GM12878 (cell line): Measurements from ENCODE around the gene TSKU.

ENCODE experiments used
- ATF3 ChIP-seq: IDR thresholded peaks from 2 replicates; pipeline ENCODE4 v1.6.1; 2011; ENCODE audit warnings: low read depth, mild to moderate bottlenecking, low read length, moderate library complexity, borderline replicate concordance; ENCODE audit errors: extremely low read depth
- CTCF ChIP-seq, 3 experiments: IDR thresholded peaks in 2 of 3; conservative IDR thresholded peaks in 1 of 3; 2 replicates each; pipeline ENCODE4 v1.5.1; 2011; ENCODE audit warnings: low read depth in 3 of 3, low read length in 3 of 3, mild to moderate bottlenecking in 3 of 3, control low read depth in 2 of 3, moderate library complexity in 2 of 3, inconsistent platforms in 1 of 3, mixed read lengths in 1 of 3; ENCODE audit not compliant: control insufficient read depth in 2 of 3, insufficient read depth in 1 of 3; ENCODE audit errors: extremely low read depth in 1 of 3
- EP300 ChIP-seq, 2 experiments: fragments of 150-350 bp in 1 of 2; IDR thresholded peaks; 2 replicates each; pipeline ENCODE4 v1.6.1; 2011 to 2012; ENCODE audit warnings: low read depth in 2 of 2, low read length in 2 of 2, borderline replicate concordance in 1 of 2, improper control_type of control experiment in 1 of 2, inconsistent platforms in 1 of 2; ENCODE audit not compliant: control insufficient read depth in 1 of 2
- FOS ChIP-seq: IDR thresholded peaks from 3 replicates; pipeline ENCODE4 v1.6.1; 2011; ENCODE audit warnings: borderline replicate concordance; ENCODE audit not compliant: insufficient read length; ENCODE audit errors: extremely low read depth
- POLR2A ChIP-seq: IDR thresholded peaks from 2 replicates; pipeline ENCODE4 v1.6.1; 2011; ENCODE audit warnings: low read depth, mild to moderate bottlenecking, low read length
- POLR2AphosphoS2 ChIP-seq: IDR thresholded peaks from 2 replicates; pipeline ENCODE4 v1.6.1; 2011; ENCODE audit warnings: low read depth, mild to moderate bottlenecking, low read length, improper control_type of control experiment, moderate library complexity
- POLR2AphosphoS5 ChIP-seq: IDR thresholded peaks from 2 replicates; pipeline ENCODE4 v1.6.1; 2011; ENCODE audit warnings: mild to moderate bottlenecking, low read length, inconsistent platforms
- RCOR1 ChIP-seq: conservative IDR thresholded peaks from 2 replicates; pipeline ENCODE4 v1.6.1; 2012; ENCODE audit warnings: low read depth, low read length, improper control_type of control experiment
- SMAD1 ChIP-seq: fragments of 450-650 bp; IDR thresholded peaks from 2 replicates; pipeline ENCODE4 v1.6.1; 2018; ENCODE audit warnings: mild to moderate bottlenecking, low read depth; ENCODE audit not compliant: partially characterized antibody
- YBX1 ChIP-seq: fragments of 450-650 bp; IDR thresholded peaks from 2 replicates; pipeline ENCODE4 v1.6.1; 2016; ENCODE audit warnings: antibody characterized with exemption
- ZNF24 ChIP-seq: fragments of 450-650 bp; IDR thresholded peaks from 2 replicates; pipeline ENCODE4 v1.6.1; 2017; ENCODE audit warnings: antibody characterized with exemption, mild to moderate bottlenecking
- TF ChIP-seq, protein P1 (sequence below): IDR thresholded peaks from 2 replicates; pipeline ENCODE4 v1.6.1; 2011; ENCODE audit warnings: mild to moderate bottlenecking, low read depth, low read length, moderate library complexity; ENCODE audit not compliant: insufficient replicate concordance

DNA sequence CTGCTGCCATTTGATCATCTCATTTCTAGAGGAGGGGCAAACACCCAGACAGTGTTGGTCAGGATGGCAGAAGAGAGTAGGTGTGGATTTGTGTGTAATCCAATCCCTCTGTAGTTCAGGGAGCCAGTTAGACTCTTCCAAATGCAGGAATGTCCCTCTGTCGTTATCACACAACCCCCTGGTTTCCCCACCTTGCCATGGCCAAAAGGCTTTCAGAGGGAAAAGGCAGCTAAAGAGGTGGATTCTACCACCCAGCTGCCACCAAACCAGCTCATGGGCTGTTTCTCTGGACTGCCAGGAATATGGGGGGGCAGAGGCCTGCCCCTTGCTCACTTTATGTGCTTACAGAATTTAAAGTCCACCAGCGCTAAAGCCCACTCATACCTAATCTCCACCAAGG lies 18.1 kb downstream of the TSKU start:
- TF ChIP-seq POLR2A = no peak
- TF ChIP-seq CTCF (IDR thresholded peaks at IDR 0.05 in 2 of 3, conservative IDR thresholded peaks at IDR 0.05 in 1 of 3; ENCODE audit: control insufficient read depth in 2 of 3, extremely low read depth in 1 of 3, insufficient read depth in 1 of 3, low read depth in 3 of 3, low read length in 3 of 3) = no peak
- TF ChIP-seq YBX1 = no peak
- TF ChIP-seq FOS = no peak
- no peak for TF ChIP-seq ZNF24
- TF ChIP-seq RCOR1 = no peak
- no peak for TF ChIP-seq EP300 (IDR thresholded peaks at IDR 0.05; ENCODE audit: borderline replicate concordance in 1 of 2, control insufficient read depth in 1 of 2, low read depth in 2 of 2, low read length in 2 of 2)
- TF ChIP-seq POLR2AphosphoS5 = no peak
- TF ChIP-seq ATF3 = no peak
- TF ChIP-seq, protein P1, sequence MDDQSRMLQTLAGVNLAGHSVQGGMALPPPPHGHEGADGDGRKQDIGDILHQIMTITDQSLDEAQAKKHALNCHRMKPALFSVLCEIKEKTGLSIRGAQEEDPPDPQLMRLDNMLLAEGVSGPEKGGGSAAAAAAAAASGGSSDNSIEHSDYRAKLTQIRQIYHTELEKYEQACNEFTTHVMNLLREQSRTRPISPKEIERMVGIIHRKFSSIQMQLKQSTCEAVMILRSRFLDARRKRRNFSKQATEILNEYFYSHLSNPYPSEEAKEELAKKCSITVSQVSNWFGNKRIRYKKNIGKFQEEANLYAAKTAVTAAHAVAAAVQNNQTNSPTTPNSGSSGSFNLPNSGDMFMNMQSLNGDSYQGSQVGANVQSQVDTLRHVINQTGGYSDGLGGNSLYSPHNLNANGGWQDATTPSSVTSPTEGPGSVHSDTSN = no peak
- no peak for TF ChIP-seq POLR2AphosphoS2
- no peak for TF ChIP-seq SMAD1
